ENCODE measurements around the gene KASH5.

KASH5 gene

GRCh38 chr19:49383599-49383998 lies 4.5 kb upstream of the KASH5 start:
- Histone ChIP-seq H3K9me3 (ENCODE audit: low read depth, low read length) (no peaks in the 10 kb centered on the region; the same call in 1 of the 2 replicates), H3K36me3 (ENCODE audit: insufficient read depth, low read length) (no peaks in the 10 kb centered on the region), H3K9ac (ENCODE audit: insufficient read length) (no peak overlapping the region), H3K27ac (no peak overlapping the region), H3K4me3 (no peak overlapping the region)
- DNase-seq (ENCODE audit: low read depth, low spot score), result no peak
- TF ChIP-seq FOXP2 (optimal IDR thresholded peaks at IDR 0.05; ENCODE audit: control extremely low read depth, extremely low read length, insufficient read depth) (no peak), EZH2 (IDR thresholded peaks at IDR 0.05) (no peak), POLR2AphosphoS5 (IDR thresholded peaks at IDR 0.05; ENCODE audit: borderline replicate concordance, low read depth, low read length) (no peak)

- TF ChIP-seq EZH2 (IDR thresholded peaks at IDR 0.05) (no peak), POLR2AphosphoS5 (IDR thresholded peaks at IDR 0.05; ENCODE audit: borderline replicate concordance, low read depth, low read length) (no peak), FOXP2 (optimal IDR thresholded peaks at IDR 0.05; ENCODE audit: control extremely low read depth, extremely low read length, insufficient read depth) (no peak)
Observed at GRCh38 chr19:49389406-49389805, 1.4 kb downstream of the KASH5 start.

GRCh38 chr19:49390131-49390928 lies 2.3 kb downstream of the KASH5 start:
- H3K4me3 ChIP-seq, result no peak overlapping the region
- TF ChIP-seq FOXP2 (optimal IDR thresholded peaks at IDR 0.05; ENCODE audit: control extremely low read depth, extremely low read length, insufficient read depth) (no peak), EZH2 (IDR thresholded peaks at IDR 0.05) (no peak), POLR2AphosphoS5 (IDR thresholded peaks at IDR 0.05; ENCODE audit: borderline replicate concordance, low read depth, low read length) (no peak)
- no peaks in the 10 kb centered on the region for H3K9me3 ChIP-seq (ENCODE audit: low read depth, low read length)
- H3K36me3 ChIP-seq (ENCODE audit: insufficient read depth, low read length), result no peaks in the 10 kb centered on the region
- no peak for DNase-seq (ENCODE audit: low read depth, low spot score)
- H3K27ac ChIP-seq, result no peak overlapping the region
- H3K9ac ChIP-seq (ENCODE audit: insufficient read length), result no peak overlapping the region

More at GRCh38 chr19:49389406-49389805, 1.4 kb downstream of the KASH5 start:
- Histone ChIP-seq H3K27ac (no peak overlapping the region), H3K36me3 (ENCODE audit: insufficient read depth, low read length) (no peaks in the 10 kb centered on the region), H3K9ac (ENCODE audit: insufficient read length) (no peak overlapping the region), H3K4me3 (no peak overlapping the region), H3K9me3 (ENCODE audit: low read depth, low read length) (no peaks in the 10 kb centered on the region)
- no peak for DNase-seq (ENCODE audit: low read depth, low spot score)

GRCh38 chr19:49390929-49391359 lies 2.9 kb downstream of the KASH5 start:
- Histone ChIP-seq H3K27ac (peak overlapping the region; percentile 64), H3K9ac (ENCODE audit: insufficient read length) (no peak overlapping the region)
- DNase-seq (ENCODE audit: low read depth, low spot score), result no peak

GRCh38 chr19:49391581-49392399 lies 3.7 kb downstream of the KASH5 start:
- DNase-seq (ENCODE audit: low read depth, low spot score), result no peak
- Histone ChIP-seq H3K36me3 (ENCODE audit: insufficient read depth, low read length) (no peaks in the 10 kb centered on the region), H3K27ac (peak overlapping the region; percentile 71; the same call in 1 of the 2 replicates), H3K9ac (ENCODE audit: insufficient read length) (no peak overlapping the region), H3K9me3 (ENCODE audit: low read depth, low read length) (no peaks in the 10 kb centered on the region), H3K4me3 (no peak overlapping the region)
- TF ChIP-seq EZH2 (IDR thresholded peaks at IDR 0.05), result no peak
- TF ChIP-seq FOXP2 (optimal IDR thresholded peaks at IDR 0.05; ENCODE audit: control extremely low read depth, extremely low read length, insufficient read depth), result no peak
- TF ChIP-seq POLR2AphosphoS5 (IDR thresholded peaks at IDR 0.05; ENCODE audit: borderline replicate concordance, low read depth, low read length), result no peak

More at GRCh38 chr19:49390929-49391359, 2.9 kb downstream of the KASH5 start:
- no peaks in the 10 kb centered on the region for H3K36me3 ChIP-seq (ENCODE audit: insufficient read depth, low read length)
- TF ChIP-seq POLR2AphosphoS5 (IDR thresholded peaks at IDR 0.05; ENCODE audit: borderline replicate concordance, low read depth, low read length) (no peak), EZH2 (IDR thresholded peaks at IDR 0.05) (no peak), FOXP2 (optimal IDR thresholded peaks at IDR 0.05; ENCODE audit: control extremely low read depth, extremely low read length, insufficient read depth) (no peak)
- no peaks in the 10 kb centered on the region for H3K9me3 ChIP-seq (ENCODE audit: low read depth, low read length)
- H3K4me3 ChIP-seq, result no peak overlapping the region

- no peak for TF ChIP-seq POLR2AphosphoS5 (IDR thresholded peaks at IDR 0.05; ENCODE audit: borderline replicate concordance, low read depth, low read length)
- TF ChIP-seq FOXP2 (optimal IDR thresholded peaks at IDR 0.05; ENCODE audit: control extremely low read depth, extremely low read length, insufficient read depth), result no peak
- H3K27ac ChIP-seq, result no peak overlapping the region
- H3K9me3 ChIP-seq (ENCODE audit: low read depth, low read length), result no peaks in the 10 kb centered on the region
- no peak for DNase-seq (ENCODE audit: low read depth, low spot score)
- no peaks in the 10 kb centered on the region for H3K36me3 ChIP-seq (ENCODE audit: insufficient read depth, low read length)
- H3K9ac ChIP-seq (ENCODE audit: insufficient read length), result no peak overlapping the region
- H3K4me3 ChIP-seq, result no peak overlapping the region
Observed at GRCh38 chr19:49393881-49394280, 5.8 kb downstream of the KASH5 start.

GRCh38 chr19:49395581-49396407 lies 7.7 kb downstream of the KASH5 start:
- H3K4me3 ChIP-seq, result no peak overlapping the region
- DNase-seq (ENCODE audit: low read depth, low spot score), result no peak
- no peaks in the 10 kb centered on the region for H3K9me3 ChIP-seq (ENCODE audit: low read depth, low read length)
- no peak overlapping the region for H3K27ac ChIP-seq
- TF ChIP-seq POLR2AphosphoS5 (IDR thresholded peaks at IDR 0.05; ENCODE audit: borderline replicate concordance, low read depth, low read length), result no peak
- TF ChIP-seq FOXP2 (optimal IDR thresholded peaks at IDR 0.05; ENCODE audit: control extremely low read depth, extremely low read length, insufficient read depth), result no peak
- no peak for TF ChIP-seq EZH2 (IDR thresholded peaks at IDR 0.05)
- no peaks in the 10 kb centered on the region for H3K36me3 ChIP-seq (ENCODE audit: insufficient read depth, low read length)
- H3K9ac ChIP-seq (ENCODE audit: insufficient read length), result no peak overlapping the region

Data from SK-N-MC (cell line).